HCT116 (cell line): Measurements from ENCODE around the gene HK1.

Experiments used
- ATF3 ChIP-seq: IDR thresholded peaks from 2 replicates; pipeline ENCODE4 v1.6.1; 2012
- CEBPB ChIP-seq: IDR thresholded peaks from 2 replicates; pipeline ENCODE4 v1.6.1; 2012; ENCODE audit warnings: low read depth
- CTCF ChIP-seq, 3 experiments: fragments of 200-600 bp in 1 of 3; sonication (generic) in 1 of 3; IDR thresholded peaks in 2 of 3; conservative IDR thresholded peaks in 1 of 3; 2 replicates each; pipeline ENCODE4 v1.5.1; 2012 to 2017; ENCODE audit warnings: low read depth in 2 of 3, low read length in 2 of 3, antibody characterized with exemption in 1 of 3, borderline replicate concordance in 1 of 3, control low read depth in 1 of 3, mild to moderate bottlenecking in 1 of 3, mixed read lengths in 1 of 3, mixed run types in 1 of 3, moderate library complexity in 1 of 3; ENCODE audit not compliant: insufficient read depth in 1 of 3
- EGR1 ChIP-seq: IDR thresholded peaks from 2 replicates; pipeline ENCODE4 v1.6.1; 2012; ENCODE audit warnings: low read depth
- EZH2 ChIP-seq: fragments of 200-600 bp; sonication (generic); IDR thresholded peaks from 2 replicates; pipeline ENCODE4 v1.6.1; 2017; ENCODE audit warnings: antibody characterized with exemption, mixed run types
- JUND ChIP-seq: IDR thresholded peaks from 2 replicates; pipeline ENCODE4 v1.6.1; 2012
- POLR2A ChIP-seq: IDR thresholded peaks from 2 replicates; pipeline ENCODE4 v1.7.0; 2011; ENCODE audit warnings: borderline replicate concordance; ENCODE audit not compliant: insufficient read depth, insufficient read length; ENCODE audit errors: extremely low read depth
- POLR2AphosphoS5 ChIP-seq: IDR thresholded peaks from 2 replicates; pipeline ENCODE4 v1.6.1; 2011; ENCODE audit warnings: mild to moderate bottlenecking, low read depth, low read length, moderate library complexity
- REST ChIP-seq: IDR thresholded peaks from 2 replicates; pipeline ENCODE4 v1.6.1; 2012; ENCODE audit warnings: low read depth
- SP1 ChIP-seq: IDR thresholded peaks from 2 replicates; pipeline ENCODE4 v1.6.1; 2012; ENCODE audit warnings: low read depth
- SRF ChIP-seq: IDR thresholded peaks from 2 replicates; pipeline ENCODE4 v1.6.1; 2012; ENCODE audit warnings: low read depth
- YY1 ChIP-seq: IDR thresholded peaks from 2 replicates; pipeline ENCODE4 v1.6.1; 2011; ENCODE audit warnings: low read length, low read depth, moderate library complexity, mild to moderate bottlenecking; ENCODE audit not compliant: insufficient replicate concordance; ENCODE audit errors: extremely low read depth
- ZBTB33 ChIP-seq: IDR thresholded peaks from 2 replicates; pipeline ENCODE4 v1.6.1; 2011; ENCODE audit warnings: mild to moderate bottlenecking, low read length, moderate library complexity; ENCODE audit not compliant: insufficient replicate concordance; ENCODE audit errors: extremely low read depth
- ZNF274 ChIP-seq: fragments of 200-500 bp; sonication (Bioruptor generic); IDR thresholded peaks from 2 replicates; pipeline ENCODE4 v1.6.1; 2014; ENCODE audit warnings: mild to moderate bottlenecking, low read depth, low read length, inconsistent platforms

GRCh38 chr10:69375307-69376151 is 97.2 kb downstream of the HK1 start:
- TF ChIP-seq CTCF (IDR thresholded peaks at IDR 0.05 in 2 of 3, conservative IDR thresholded peaks at IDR 0.05 in 1 of 3; ENCODE audit: borderline replicate concordance in 1 of 3, insufficient read depth in 1 of 3, low read depth in 2 of 3, low read length in 2 of 3) (no peak), EGR1 (no peak), SP1 (no peak), POLR2AphosphoS5 (no peak), POLR2A (no peak), YY1 (no peak), ATF3 (no peak), CEBPB (no peak), ZNF274 (no peak), JUND (no peak), ZBTB33 (no peak), EZH2 (no peak), SRF (no peak), REST (no peak)
